Measurements from ENCODE around the gene CARD8.

Gene CARD8

GRCh38 chr19:48190288-48190884 is 65.3 kb downstream of the CARD8 start:
- Histone ChIP-seq H3K27ac (ENCODE audit: low read length) (no peak overlapping the region), H3K4me1 (ENCODE audit: control insufficient read depth in 1 of 2, insufficient read depth in 2 of 2, low read length in 2 of 2) (no peaks in the 10 kb centered on the region), H3K36me3 (ENCODE audit: control insufficient read depth in 1 of 2, insufficient read depth in 2 of 2, low read length in 2 of 2) (no peaks in the 10 kb centered on the region), H3K9me3 (ENCODE audit: control insufficient read depth in 1 of 2, low read length in 2 of 2) (no peaks in the 10 kb centered on the region), H3K27me3 (ENCODE audit: low read depth, low read length) (no peaks in the 10 kb centered on the region), H3K4me3 (ENCODE audit: low read depth in 1 of 2, low read length in 2 of 2) (no peak overlapping the region)

DNA sequence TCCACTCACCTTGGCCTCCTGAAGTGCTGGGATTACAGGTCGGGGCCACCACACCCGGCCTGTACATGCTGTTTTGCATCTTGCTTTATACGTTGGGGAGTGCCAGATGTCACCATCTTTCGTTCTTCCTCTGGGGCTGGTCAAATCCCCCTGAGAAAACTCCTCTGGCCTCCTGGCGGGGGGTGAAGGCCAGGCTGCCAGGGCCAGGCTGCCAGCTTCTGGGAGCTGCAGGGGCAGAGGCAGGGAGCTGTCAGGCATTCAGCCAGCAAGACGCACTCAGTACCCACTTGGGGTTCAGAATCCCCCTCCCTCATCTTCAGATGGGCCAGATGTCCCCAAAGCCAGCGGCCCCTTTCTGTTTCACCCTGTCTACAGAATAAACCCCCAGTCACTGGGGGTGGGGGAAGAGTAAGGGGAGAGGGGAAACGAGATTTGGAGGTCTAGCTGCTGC is 69.1 kb downstream of the CARD8 start:
- no peaks in the 10 kb centered on the region for H3K4me1 ChIP-seq (ENCODE audit: control insufficient read depth in 1 of 2, insufficient read depth in 2 of 2, low read length in 2 of 2)
- H3K27ac ChIP-seq (ENCODE audit: low read length) = no peak overlapping the region
- H3K27me3 ChIP-seq (ENCODE audit: low read depth, low read length) = no peaks in the 10 kb centered on the region
- peaks cover 2% of the 10 kb centered on the region in 2 donors for H3K9me3 ChIP-seq (ENCODE audit: control insufficient read depth in 1 of 2, low read length in 2 of 2)
- no peak overlapping the region for H3K4me3 ChIP-seq (ENCODE audit: low read depth in 1 of 2, low read length in 2 of 2)
- H3K36me3 ChIP-seq (ENCODE audit: control insufficient read depth in 1 of 2, insufficient read depth in 2 of 2, low read length in 2 of 2) = peaks cover 0 to 12% of the 10 kb centered on the region in 2 donors

DNA sequence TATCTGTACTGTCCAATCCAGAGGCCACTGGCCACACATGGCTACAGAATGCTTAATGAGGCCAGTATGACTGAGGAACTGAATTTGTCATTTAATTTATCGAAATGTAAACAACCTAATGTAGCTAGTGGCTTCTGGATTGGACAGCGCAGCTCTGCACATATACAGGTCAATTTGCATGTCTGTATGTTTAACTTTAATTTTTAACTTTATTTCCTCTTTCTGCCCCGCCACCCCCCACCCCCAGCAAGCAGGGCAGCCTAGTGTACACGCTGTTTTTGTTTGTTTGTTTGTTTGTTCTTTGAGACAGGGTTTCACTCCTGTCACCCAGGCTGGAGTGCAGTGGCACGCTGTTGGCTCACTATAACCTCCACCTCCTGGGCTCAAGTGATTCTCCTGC is 69.7 kb downstream of the CARD8 start:
- peaks cover 0 to 16% of the 10 kb centered on the region in 2 donors for H3K36me3 ChIP-seq (ENCODE audit: control insufficient read depth in 1 of 2, insufficient read depth in 2 of 2, low read length in 2 of 2)

DNA sequence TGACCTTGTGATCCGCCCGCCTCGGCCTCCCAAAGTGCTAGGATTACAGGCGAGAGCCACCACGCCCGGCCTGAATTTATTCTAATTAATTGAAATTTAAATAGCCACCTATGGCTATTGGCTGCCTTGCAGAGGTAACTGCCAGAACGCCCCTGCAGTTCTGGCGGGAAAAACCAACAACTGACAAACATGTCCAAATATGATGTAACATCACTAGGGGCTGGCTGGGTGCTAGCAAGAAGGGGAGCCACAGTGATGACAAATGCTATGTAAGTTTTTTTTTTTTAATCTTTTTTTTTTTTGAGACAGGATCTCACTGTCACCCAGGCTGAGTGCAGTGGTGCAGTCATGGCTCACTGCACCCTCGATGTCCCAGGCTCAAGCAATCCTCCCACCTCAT is 72.4 kb downstream of the CARD8 start:
- Histone ChIP-seq H3K4me1 (ENCODE audit: control insufficient read depth in 1 of 2, insufficient read depth in 2 of 2, low read length in 2 of 2) (no peaks in the 10 kb centered on the region), H3K9me3 (ENCODE audit: control insufficient read depth in 1 of 2, low read length in 2 of 2) (peaks cover 8 to 9% of the 10 kb centered on the region in 2 donors), H3K4me3 (ENCODE audit: low read depth in 1 of 2, low read length in 2 of 2) (no peak overlapping the region), H3K36me3 (ENCODE audit: control insufficient read depth in 1 of 2, insufficient read depth in 2 of 2, low read length in 2 of 2) (peaks cover 4 to 26% of the 10 kb centered on the region in 2 donors), H3K27me3 (ENCODE audit: low read depth, low read length) (no peaks in the 10 kb centered on the region), H3K27ac (ENCODE audit: low read length) (no peak overlapping the region)

More for the DNA sequence above, 69.7 kb downstream of the CARD8 start:
- peaks cover 7 to 8% of the 10 kb centered on the region in 2 donors for H3K9me3 ChIP-seq (ENCODE audit: control insufficient read depth in 1 of 2, low read length in 2 of 2)
- H3K27me3 ChIP-seq (ENCODE audit: low read depth, low read length) = no peaks in the 10 kb centered on the region
- no peaks in the 10 kb centered on the region for H3K4me1 ChIP-seq (ENCODE audit: control insufficient read depth in 1 of 2, insufficient read depth in 2 of 2, low read length in 2 of 2)
- H3K4me3 ChIP-seq (ENCODE audit: low read depth in 1 of 2, low read length in 2 of 2) = no peak overlapping the region
- H3K27ac ChIP-seq (ENCODE audit: low read length) = no peak overlapping the region

DNA sequence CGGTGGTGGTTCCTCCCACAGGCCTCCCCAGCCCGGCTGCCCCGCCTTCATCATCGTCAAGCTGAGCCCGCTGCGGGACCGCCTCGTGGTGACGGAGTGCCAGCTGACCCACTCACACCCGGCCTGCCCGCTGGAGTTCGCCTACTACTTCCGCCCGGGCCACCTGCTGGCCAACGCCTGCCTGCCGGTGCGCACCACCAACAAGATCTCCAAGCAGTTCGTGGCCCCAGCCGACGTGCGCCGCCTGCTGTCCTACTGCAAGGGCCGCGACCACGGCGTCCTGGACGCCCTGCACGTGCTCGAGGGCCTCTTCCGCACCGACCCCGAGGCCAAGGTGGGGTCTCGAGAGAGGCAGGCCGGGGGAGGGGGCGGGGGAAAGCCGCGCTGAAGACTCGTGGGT is 73.3 kb downstream of the CARD8 start:
- H3K36me3 ChIP-seq (ENCODE audit: control insufficient read depth in 1 of 2, insufficient read depth in 2 of 2, low read length in 2 of 2) = peaks cover 4 to 26% of the 10 kb centered on the region in 2 donors
- H3K27me3 ChIP-seq (ENCODE audit: low read depth, low read length) = no peaks in the 10 kb centered on the region
- H3K27ac ChIP-seq (ENCODE audit: low read length) = no peak overlapping the region
- peaks cover 8 to 9% of the 10 kb centered on the region in 2 donors for H3K9me3 ChIP-seq (ENCODE audit: control insufficient read depth in 1 of 2, low read length in 2 of 2)
- H3K4me1 ChIP-seq (ENCODE audit: control insufficient read depth in 1 of 2, insufficient read depth in 2 of 2, low read length in 2 of 2) = no peaks in the 10 kb centered on the region
- no peak overlapping the region for H3K4me3 ChIP-seq (ENCODE audit: low read depth in 1 of 2, low read length in 2 of 2)

DNA sequence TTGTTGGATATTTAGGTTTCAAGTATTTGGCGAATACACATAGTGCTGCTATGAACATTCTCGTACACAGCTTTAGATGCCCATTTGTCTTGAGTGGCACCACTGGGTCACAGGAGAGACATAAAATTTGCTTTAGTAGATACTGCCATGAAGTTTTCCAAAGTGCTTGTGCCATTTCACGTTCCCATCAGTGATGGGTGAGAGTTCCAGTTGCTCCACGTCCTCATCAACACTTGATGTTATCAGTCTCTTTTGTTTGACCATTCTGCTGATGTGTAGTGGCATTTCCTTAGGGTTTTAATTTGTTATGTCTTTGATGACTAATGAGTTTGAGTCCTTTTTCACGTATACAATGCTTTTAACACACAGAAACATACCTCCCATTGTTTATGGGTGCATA is 74.2 kb downstream of the CARD8 start:
- Histone ChIP-seq H3K27me3 (ENCODE audit: low read depth, low read length) (no peaks in the 10 kb centered on the region), H3K4me1 (ENCODE audit: control insufficient read depth in 1 of 2, insufficient read depth in 2 of 2, low read length in 2 of 2) (no peaks in the 10 kb centered on the region), H3K9me3 (ENCODE audit: control insufficient read depth in 1 of 2, low read length in 2 of 2) (peaks cover 8 to 9% of the 10 kb centered on the region in 2 donors), H3K36me3 (ENCODE audit: control insufficient read depth in 1 of 2, insufficient read depth in 2 of 2, low read length in 2 of 2) (peaks cover 4 to 26% of the 10 kb centered on the region in 2 donors), H3K4me3 (ENCODE audit: low read depth in 1 of 2, low read length in 2 of 2) (no peak overlapping the region), H3K27ac (ENCODE audit: low read length) (no peak overlapping the region)

- no peak overlapping the region for H3K4me3 ChIP-seq (ENCODE audit: low read depth in 1 of 2, low read length in 2 of 2)
- H3K4me1 ChIP-seq (ENCODE audit: control insufficient read depth in 1 of 2, insufficient read depth in 2 of 2, low read length in 2 of 2) = peaks cover 2 to 8% of the 10 kb centered on the region in 2 donors
- no peaks in the 10 kb centered on the region for H3K27me3 ChIP-seq (ENCODE audit: low read depth, low read length)
- H3K36me3 ChIP-seq (ENCODE audit: control insufficient read depth in 1 of 2, insufficient read depth in 2 of 2, low read length in 2 of 2) = peaks cover 9 to 32% of the 10 kb centered on the region in 2 donors
- peaks cover 3% of the 10 kb centered on the region in 2 donors for H3K9me3 ChIP-seq (ENCODE audit: control insufficient read depth in 1 of 2, low read length in 2 of 2)
- H3K27ac ChIP-seq (ENCODE audit: low read length) = no peak overlapping the region
These were observed 79.5 kb downstream of the CARD8 start for GRCh38 chr19:48176226-48176625.

DNA sequence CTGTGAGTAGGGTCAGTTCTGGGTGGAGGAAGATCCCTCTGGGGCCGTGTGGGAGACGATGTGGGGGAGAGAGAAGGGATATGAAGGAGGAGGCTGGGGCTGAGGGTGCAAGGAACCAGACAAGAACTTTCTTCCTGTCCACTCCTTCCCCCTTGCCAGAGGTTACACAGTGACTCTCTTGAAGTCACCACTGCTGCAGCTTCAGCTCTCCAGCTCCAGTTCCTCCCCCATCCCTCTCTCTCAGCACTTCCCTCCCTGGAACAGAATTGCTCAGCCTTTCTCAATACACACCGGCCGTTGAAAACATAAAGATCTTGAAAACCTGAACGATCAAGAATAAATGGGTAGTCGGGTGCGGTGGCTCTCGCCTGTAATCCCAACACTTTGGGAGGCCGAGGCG is 80.1 kb downstream of the CARD8 start:
- no peaks in the 10 kb centered on the region for H3K9me3 ChIP-seq (ENCODE audit: control insufficient read depth in 1 of 2, low read length in 2 of 2)
- no peak overlapping the region for H3K27ac ChIP-seq (ENCODE audit: low read length)
- peaks cover 9 to 32% of the 10 kb centered on the region in 2 donors for H3K36me3 ChIP-seq (ENCODE audit: control insufficient read depth in 1 of 2, insufficient read depth in 2 of 2, low read length in 2 of 2)
- H3K4me3 ChIP-seq (ENCODE audit: low read depth in 1 of 2, low read length in 2 of 2) = no peak overlapping the region
- H3K27me3 ChIP-seq (ENCODE audit: low read depth, low read length) = no peaks in the 10 kb centered on the region
- peaks cover 5 to 13% of the 10 kb centered on the region in 2 donors for H3K4me1 ChIP-seq (ENCODE audit: control insufficient read depth in 1 of 2, insufficient read depth in 2 of 2, low read length in 2 of 2)

GRCh38 chr19:48174445-48175030 is 81.2 kb downstream of the CARD8 start:
- Histone ChIP-seq H3K9me3 (ENCODE audit: control insufficient read depth in 1 of 2, low read length in 2 of 2) (no peaks in the 10 kb centered on the region), H3K27me3 (ENCODE audit: low read depth, low read length) (no peaks in the 10 kb centered on the region), H3K27ac (ENCODE audit: low read length) (no peak overlapping the region), H3K4me1 (ENCODE audit: control insufficient read depth in 1 of 2, insufficient read depth in 2 of 2, low read length in 2 of 2) (peaks cover 5 to 14% of the 10 kb centered on the region in 2 donors), H3K4me3 (ENCODE audit: low read depth in 1 of 2, low read length in 2 of 2) (no peak overlapping the region), H3K36me3 (ENCODE audit: control insufficient read depth in 1 of 2, insufficient read depth in 2 of 2, low read length in 2 of 2) (peaks cover 8 to 27% of the 10 kb centered on the region in 2 donors)

DNA sequence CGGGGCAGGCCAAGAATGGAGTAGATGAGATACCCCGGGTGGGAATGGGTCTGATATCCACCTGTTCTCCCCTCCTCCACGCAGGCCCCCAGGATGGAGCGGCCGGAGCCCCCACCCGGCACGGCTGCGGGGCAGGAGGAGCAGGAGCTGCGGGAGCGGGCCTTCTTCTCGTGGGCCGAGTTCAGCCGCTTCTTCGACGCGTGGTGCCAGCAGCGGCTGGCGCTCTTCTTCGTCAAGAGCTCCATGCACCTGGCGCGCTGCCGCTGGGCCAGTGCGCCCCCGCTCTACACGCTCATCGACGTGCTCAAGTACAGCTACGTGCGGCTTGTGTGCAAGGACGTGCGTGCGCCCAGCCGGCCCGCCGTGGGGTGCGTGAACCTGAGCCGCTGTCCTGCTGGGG is 84.0 kb downstream of the CARD8 start:
- no peak overlapping the region for H3K27ac ChIP-seq (ENCODE audit: low read length)
- no peaks in the 10 kb centered on the region for H3K27me3 ChIP-seq (ENCODE audit: low read depth, low read length)
- peaks cover 5 to 18% of the 10 kb centered on the region in 2 donors for H3K4me1 ChIP-seq (ENCODE audit: control insufficient read depth in 1 of 2, insufficient read depth in 2 of 2, low read length in 2 of 2)
- no peaks in the 10 kb centered on the region for H3K9me3 ChIP-seq (ENCODE audit: control insufficient read depth in 1 of 2, low read length in 2 of 2)
- no peak overlapping the region for H3K4me3 ChIP-seq (ENCODE audit: low read depth in 1 of 2, low read length in 2 of 2)
- H3K36me3 ChIP-seq (ENCODE audit: control insufficient read depth in 1 of 2, insufficient read depth in 2 of 2, low read length in 2 of 2) = peaks cover 5 to 22% of the 10 kb centered on the region in 2 donors

- H3K36me3 ChIP-seq (ENCODE audit: control insufficient read depth in 1 of 2, insufficient read depth in 2 of 2, low read length in 2 of 2) = peaks cover 5 to 22% of the 10 kb centered on the region in 2 donors
- peaks cover 5 to 18% of the 10 kb centered on the region in 2 donors for H3K4me1 ChIP-seq (ENCODE audit: control insufficient read depth in 1 of 2, insufficient read depth in 2 of 2, low read length in 2 of 2)
- no peaks in the 10 kb centered on the region for H3K9me3 ChIP-seq (ENCODE audit: control insufficient read depth in 1 of 2, low read length in 2 of 2)
- no peak overlapping the region for H3K27ac ChIP-seq (ENCODE audit: low read length)
- H3K27me3 ChIP-seq (ENCODE audit: low read depth, low read length) = no peaks in the 10 kb centered on the region
- H3K4me3 ChIP-seq (ENCODE audit: low read depth in 1 of 2, low read length in 2 of 2) = peak overlapping the region; percentile 90 to 91
These were observed 84.8 kb downstream of the CARD8 start for GRCh38 chr19:48170817-48171347.
